Mammary epithelial cell (primary cell): Measurements from ENCODE around the gene MSRB3.

Source experiments
- CTCF ChIP-seq, 2 donors: IDR thresholded peaks in 1 of 2; conservative IDR thresholded peaks in 1 of 2; 2 replicates each; pipeline ENCODE4 v1.5.1; 2011 to 2012; ENCODE audit warnings: inconsistent platforms in 2 of 2, low read length in 2 of 2, mild to moderate bottlenecking in 2 of 2, control low read depth in 1 of 2, low read depth in 1 of 2; ENCODE audit not compliant: insufficient read depth in 1 of 2; ENCODE audit errors: extremely low read depth in 1 of 2
- EZH2 ChIP-seq: IDR thresholded peaks from 2 replicates; pipeline ENCODE4 v1.6.1; 2012; ENCODE audit warnings: low read length, inconsistent platforms, borderline replicate concordance

GRCh38 chr12:65237153-65237552 lies 41.3 kb upstream of the MSRB3 start:
- TF ChIP-seq CTCF (conservative IDR thresholded peaks at IDR 0.05 in 1 of 2, IDR thresholded peaks at IDR 0.05 in 1 of 2; ENCODE audit: extremely low read depth in 1 of 2, insufficient read depth in 1 of 2, low read depth in 1 of 2, low read length in 2 of 2) (no peak), EZH2 (no peak)
